HepG2 (cell line): Measurements from ENCODE around the gene NKAIN2.

Source experiments
- CREB1 ChIP-seq, 2 experiments: fragments of 450-650 bp in 1 of 2; IDR thresholded peaks; 2 replicates each; pipeline ENCODE4 v1.6.1; 2016 to 2017; ENCODE audit warnings: control low read depth in 1 of 2, mild to moderate bottlenecking in 1 of 2, missing compliant biosample characterization in 1 of 2, missing genetic modification characterization in 1 of 2
- ESRRA ChIP-seq: sonication (generic); formaldehyde crosslinking; IDR thresholded peaks from 2 replicates; pipeline ENCODE4 v1.5.1; 2020; ENCODE audit warnings: mild to moderate bottlenecking, low read depth, missing genetic modification reagents
- FOXP1 ChIP-seq, 2 experiments: fragments of 450-650 bp in 1 of 2; IDR thresholded peaks; 2 replicates each; pipeline ENCODE4 v1.6.1; 2017 to 2018; ENCODE audit warnings: antibody characterized with exemption in 1 of 2
- HES4 ChIP-seq: sonication (generic); formaldehyde crosslinking; IDR thresholded peaks from 2 replicates; pipeline ENCODE4 v1.9.0; 2021; ENCODE audit warnings: mild to moderate bottlenecking, missing genetic modification reagents, borderline replicate concordance
- MAZ ChIP-seq, 2 experiments: sonication (generic) in 1 of 2; formaldehyde crosslinking in 1 of 2; IDR thresholded peaks; 2 replicates each; pipeline versions ENCODE4 v1.5.0 to v1.6.1; 2012 to 2020; ENCODE audit warnings: low read depth in 2 of 2, mild to moderate bottlenecking in 2 of 2, borderline replicate concordance in 1 of 2, improper control_type of control experiment in 1 of 2, low read length in 1 of 2, missing genetic modification reagents in 1 of 2, moderate library complexity in 1 of 2
- PATZ1 ChIP-seq: sonication (generic); formaldehyde crosslinking; IDR thresholded peaks from 2 replicates; pipeline ENCODE4 v1.4.0; 2020; ENCODE audit warnings: missing genetic modification reagents
- SAP130 ChIP-seq: IDR thresholded peaks from 2 replicates; pipeline ENCODE4 v1.6.1; 2016; ENCODE audit warnings: low read depth
- SMARCC2 ChIP-seq: fragments of 450-650 bp; IDR thresholded peaks from 2 replicates; pipeline ENCODE4 v1.6.1; 2017; ENCODE audit warnings: antibody characterized with exemption, mild to moderate bottlenecking
- SRSF9 ChIP-seq: fragments of 200-400 bp; formaldehyde crosslinking; IDR thresholded peaks from 2 replicates; pipeline ENCODE4 v1.6.1; 2018; ENCODE audit warnings: borderline replicate concordance, mild to moderate bottlenecking, low read depth, low read length; ENCODE audit not compliant: insufficient read depth, poor library complexity, severe bottlenecking
- TCF12 ChIP-seq, 2 experiments: fragments of 450-650 bp in 1 of 2; sonication (generic) in 1 of 2; formaldehyde crosslinking in 1 of 2; IDR thresholded peaks; 2 replicates each; pipeline versions ENCODE4 v1.6.1 to v1.8.0; 2017 to 2022; ENCODE audit warnings: antibody characterized with exemption in 1 of 2, mild to moderate bottlenecking in 1 of 2, missing genetic modification reagents in 1 of 2, moderate library complexity in 1 of 2
- ZNF446 ChIP-seq: sonication (generic); formaldehyde crosslinking; IDR thresholded peaks from 2 replicates; pipeline ENCODE4 v1.5.0; 2020; ENCODE audit warnings: mild to moderate bottlenecking, missing genetic modification reagents
- TF ChIP-seq, protein P1 (sequence below): sonication (generic); formaldehyde crosslinking; IDR thresholded peaks from 2 replicates; pipeline ENCODE4 v1.4.0; 2020; ENCODE audit warnings: missing genetic modification reagents; ENCODE audit errors: not compliant biosample characterization
- TF ChIP-seq, protein P2 (sequence below), 2 experiments: sonication (generic) in 1 of 2; formaldehyde crosslinking in 1 of 2; IDR thresholded peaks; 2 replicates each; pipeline versions ENCODE4 v1.5.1 to v1.6.1; 2011 to 2020; ENCODE audit warnings: borderline replicate concordance in 1 of 2, low read depth in 1 of 2, low read length in 1 of 2, mild to moderate bottlenecking in 1 of 2, missing genetic modification reagents in 1 of 2, moderate library complexity in 1 of 2

- no peak for TF ChIP-seq FOXP1 (IDR thresholded peaks at IDR 0.05)
- TF ChIP-seq FOXP1 (CRISPR knock-in tag; IDR thresholded peaks at IDR 0.05) = no peak
- TF ChIP-seq ESRRA (CRISPR knock-in tag) = no peak
- no peak for TF ChIP-seq PATZ1 (CRISPR knock-in tag)
- TF ChIP-seq CREB1 (IDR thresholded peaks at IDR 0.05) = no peak
- no peak for TF ChIP-seq CREB1 (CRISPR knock-in tag; IDR thresholded peaks at IDR 0.05)
- no peak for TF ChIP-seq TCF12 (IDR thresholded peaks at IDR 0.05)
- no peak for TF ChIP-seq TCF12 (CRISPR knock-in tag; IDR thresholded peaks at IDR 0.05)
- TF ChIP-seq SAP130 = no peak
- no peak for TF ChIP-seq MAZ (IDR thresholded peaks at IDR 0.05; ENCODE audit: borderline replicate concordance, low read depth, low read length)
- no peak for TF ChIP-seq MAZ (CRISPR knock-in tag; IDR thresholded peaks at IDR 0.05; ENCODE audit: low read depth)
- TF ChIP-seq ZNF446 (CRISPR knock-in tag) = no peak
- no peak for TF ChIP-seq SRSF9
- TF ChIP-seq, protein P1, sequence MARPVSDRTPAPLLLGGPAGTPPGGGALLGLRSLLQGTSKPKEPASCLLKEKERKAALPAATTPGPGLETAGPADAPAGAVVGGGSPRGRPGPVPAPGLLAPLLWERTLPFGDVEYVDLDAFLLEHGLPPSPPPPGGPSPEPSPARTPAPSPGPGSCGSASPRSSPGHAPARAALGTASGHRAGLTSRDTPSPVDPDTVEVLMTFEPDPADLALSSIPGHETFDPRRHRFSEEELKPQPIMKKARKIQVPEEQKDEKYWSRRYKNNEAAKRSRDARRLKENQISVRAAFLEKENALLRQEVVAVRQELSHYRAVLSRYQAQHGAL (CRISPR knock-in tag) = no peak
- no peak for TF ChIP-seq SMARCC2
- no peak for TF ChIP-seq HES4 (CRISPR knock-in tag)
- TF ChIP-seq, protein P2, sequence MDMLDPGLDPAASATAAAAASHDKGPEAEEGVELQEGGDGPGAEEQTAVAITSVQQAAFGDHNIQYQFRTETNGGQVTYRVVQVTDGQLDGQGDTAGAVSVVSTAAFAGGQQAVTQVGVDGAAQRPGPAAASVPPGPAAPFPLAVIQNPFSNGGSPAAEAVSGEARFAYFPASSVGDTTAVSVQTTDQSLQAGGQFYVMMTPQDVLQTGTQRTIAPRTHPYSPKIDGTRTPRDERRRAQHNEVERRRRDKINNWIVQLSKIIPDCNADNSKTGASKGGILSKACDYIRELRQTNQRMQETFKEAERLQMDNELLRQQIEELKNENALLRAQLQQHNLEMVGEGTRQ (IDR thresholded peaks at IDR 0.05; ENCODE audit: low read depth, low read length) = no peak
- TF ChIP-seq, protein P2 (CRISPR knock-in tag; IDR thresholded peaks at IDR 0.05; ENCODE audit: borderline replicate concordance) = no peak
Observed at GRCh38 chr6:124002377-124003081, 198.9 kb downstream of the NKAIN2 start.
